Loucy (cell line): ENCODE data around the gene BANK1.

ENCODE experiments used
- EZH2phosphoT487 ChIP-seq: fragments of 200-600 bp; IDR thresholded peaks from 2 replicates; pipeline ENCODE4 v1.6.1; 2018; ENCODE audit warnings: antibody characterized with exemption, mild to moderate bottlenecking, moderate library complexity, borderline replicate concordance
- TF ChIP-seq, protein P1 (sequence below): fragments of 200-600 bp; sonication (generic); conservative IDR thresholded peaks from 2 replicates; pipeline ENCODE4 v1.5.1; 2014; ENCODE audit warnings: mild to moderate bottlenecking, antibody characterized with exemption, low read length

DNA sequence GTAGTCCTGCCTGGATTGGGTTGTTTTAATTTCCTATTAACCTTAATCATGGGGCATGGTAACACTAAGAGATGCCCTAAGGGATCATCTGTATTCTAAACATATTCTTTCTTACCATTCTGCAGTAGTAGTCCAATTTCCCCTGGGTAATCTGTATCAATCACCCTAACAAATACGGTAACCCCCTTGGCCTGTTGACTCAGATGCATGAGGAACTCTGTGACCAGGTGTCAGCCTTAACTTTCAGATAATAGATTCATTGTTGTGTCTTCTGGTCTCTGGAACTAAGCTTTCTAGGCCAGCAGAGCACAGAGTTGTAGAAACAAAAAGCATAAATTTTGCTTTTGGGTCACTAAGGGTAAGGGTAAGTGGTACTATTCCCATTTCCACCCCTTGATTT, 13.1 kb upstream of the BANK1 start:
- TF ChIP-seq, protein P1, sequence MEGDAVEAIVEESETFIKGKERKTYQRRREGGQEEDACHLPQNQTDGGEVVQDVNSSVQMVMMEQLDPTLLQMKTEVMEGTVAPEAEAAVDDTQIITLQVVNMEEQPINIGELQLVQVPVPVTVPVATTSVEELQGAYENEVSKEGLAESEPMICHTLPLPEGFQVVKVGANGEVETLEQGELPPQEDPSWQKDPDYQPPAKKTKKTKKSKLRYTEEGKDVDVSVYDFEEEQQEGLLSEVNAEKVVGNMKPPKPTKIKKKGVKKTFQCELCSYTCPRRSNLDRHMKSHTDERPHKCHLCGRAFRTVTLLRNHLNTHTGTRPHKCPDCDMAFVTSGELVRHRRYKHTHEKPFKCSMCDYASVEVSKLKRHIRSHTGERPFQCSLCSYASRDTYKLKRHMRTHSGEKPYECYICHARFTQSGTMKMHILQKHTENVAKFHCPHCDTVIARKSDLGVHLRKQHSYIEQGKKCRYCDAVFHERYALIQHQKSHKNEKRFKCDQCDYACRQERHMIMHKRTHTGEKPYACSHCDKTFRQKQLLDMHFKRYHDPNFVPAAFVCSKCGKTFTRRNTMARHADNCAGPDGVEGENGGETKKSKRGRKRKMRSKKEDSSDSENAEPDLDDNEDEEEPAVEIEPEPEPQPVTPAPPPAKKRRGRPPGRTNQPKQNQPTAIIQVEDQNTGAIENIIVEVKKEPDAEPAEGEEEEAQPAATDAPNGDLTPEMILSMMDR, result no peak
- no peak for TF ChIP-seq EZH2phosphoT487
